PC-9 (cell line): Measurements from ENCODE around the gene TMC8. TPM values are rescaled to one million over a fixed set of nuclear protein-coding genes. Genes with fewer than 3 reads are reported as not detected.
A peak's percentile ranks its signal among the peaks of the same experiment; 100 is the strongest.

ENCODE experiments used
- BruUV-seq: library from RNA; stranded (reverse); fragments of 400-500 nt; replicated peaks from 2 replicates; lab custom pipeline; 2021; lab: Mats Ljungman, UMichigan
- CTCF ChIA-PET: fragments of 300-600 bp; sonication (Branson Sonifier 250); formaldehyde crosslinking; loops from one replicate; lab custom pipeline; 2022; ENCODE audit warnings: antibody characterized with exemption; lab: Charles Lee
- POLR2A ChIA-PET: fragments of 300-600 bp; sonication (Branson Sonifier 250); formaldehyde crosslinking; loops from one replicate; lab custom pipeline; 2022; ENCODE audit warnings: antibody characterized with exemption; ENCODE audit not compliant: unreplicated experiment; lab: Charles Lee
- DNase-seq, 2 experiments: peaks; one replicate each; pipeline versions ENCODE4 v3.0.0 to v3.0.0-alpha.2; 2015 to 2022; ENCODE audit warnings: mixed read lengths in 1 of 2
- H2AFZ ChIP-seq: fragments of 200-600 bp; sonication (generic); 2 replicates; pipeline ENCODE4 v1.8.1; 2017; ENCODE audit warnings: antibody characterized with exemption
- H3F3A ChIP-seq: fragments of 200-600 bp; sonication (generic); 2 replicates; pipeline ENCODE4 v1.8.1; 2017; ENCODE audit warnings: antibody characterized with exemption, mild to moderate bottlenecking, low read depth; ENCODE audit not compliant: insufficient read depth
- H3K27ac ChIP-seq: fragments of 200-600 bp; sonication (generic); 2 replicates; pipeline ENCODE4 v1.6.1; 2016; ENCODE audit warnings: mixed run types
- H3K27me3 ChIP-seq: fragments of 200-600 bp; sonication (generic); 2 replicates; pipeline ENCODE4 v1.6.1; 2016; ENCODE audit warnings: low read depth, mixed run types; ENCODE audit not compliant: insufficient read depth
- H3K36me3 ChIP-seq: fragments of 200-600 bp; sonication (generic); 2 replicates; pipeline ENCODE4 v1.6.1; 2016; ENCODE audit warnings: low read depth, mixed run types
- H3K4me1 ChIP-seq: fragments of 200-600 bp; sonication (generic); replicated peaks from 2 replicates; pipeline ENCODE4 v1.6.1; 2016; ENCODE audit warnings: mixed run types; ENCODE audit not compliant: insufficient read depth
- H3K4me2 ChIP-seq: fragments of 200-600 bp; sonication (generic); 2 replicates; pipeline ENCODE4 v1.6.1; 2017; ENCODE audit warnings: mixed run types
- H3K4me3 ChIP-seq: fragments of 200-600 bp; sonication (generic); 2 replicates; pipeline ENCODE4 v1.6.1; 2016; ENCODE audit warnings: mixed run types
- H3K79me2 ChIP-seq: fragments of 200-600 bp; sonication (generic); 2 replicates; pipeline ENCODE4 v1.6.1; 2017; ENCODE audit warnings: low read depth, mixed run types
- H3K9me2 ChIP-seq: fragments of 200-600 bp; sonication (generic); 2 replicates; pipeline ENCODE4 v1.8.1; 2017; ENCODE audit warnings: mild to moderate bottlenecking; ENCODE audit not compliant: insufficient read depth
- H3K9me3 ChIP-seq: fragments of 200-600 bp; sonication (generic); 2 replicates; pipeline ENCODE4 v1.8.1; 2016; ENCODE audit warnings: low read depth; ENCODE audit not compliant: insufficient read depth
- H4K20me1 ChIP-seq: fragments of 200-600 bp; sonication (generic); 2 replicates; pipeline ENCODE4 v1.8.1; 2017; ENCODE audit not compliant: insufficient read depth
- EZH2 ChIP-seq: fragments of 200-600 bp; sonication (generic); IDR thresholded peaks from 2 replicates; pipeline ENCODE4 v1.8.0; 2017; ENCODE audit warnings: antibody characterized with exemption, low read depth
- intact Hi-C: fragments of 100-400 bp; cut with micrococcal nuclease; formaldehyde crosslinking; loops from one replicate; pipeline ENCODE4 v1.10.0; 2022; ENCODE audit not compliant: unreplicated experiment
- total RNA-seq: library from RNA; stranded (reverse); gene quantifications from 2 replicates; pipeline ENCODE4 v1.2.3, GENCODE V29; 2021
- TF ChIP-seq, protein P1 (sequence below): fragments of 200-600 bp; sonication (generic); conservative IDR thresholded peaks from 2 replicates; pipeline ENCODE4 v1.6.1; 2017; ENCODE audit warnings: mixed run types, antibody characterized with exemption, mild to moderate bottlenecking, moderate library complexity

TMC8 gene
- total RNA-seq, 1 experiment from 2014 or later = 1.9 TPM

GRCh38 chr17:78179372-78179771, 48.8 kb downstream of the TMC8 start:
- H2AFZ ChIP-seq = no peak overlapping the region
- CTCF ChIA-PET = no interaction called here
- no peaks in the 10 kb centered on the region for H3K27me3 ChIP-seq
- no peaks in the 10 kb centered on the region for H3K36me3 ChIP-seq
- H3K4me3 ChIP-seq = no peak overlapping the region
- peak; percentile 31 to 58 for DNase-seq
- H3K27ac ChIP-seq = no peak overlapping the region
- H3K79me2 ChIP-seq = no peaks in the 10 kb centered on the region
- H3K4me1 ChIP-seq = no peaks in the 10 kb centered on the region
- H3F3A ChIP-seq = peaks cover 6% of the 10 kb centered on the region; the same call in 1 of the 2 replicates
- no peak for TF ChIP-seq EZH2
- TF ChIP-seq, protein P1, sequence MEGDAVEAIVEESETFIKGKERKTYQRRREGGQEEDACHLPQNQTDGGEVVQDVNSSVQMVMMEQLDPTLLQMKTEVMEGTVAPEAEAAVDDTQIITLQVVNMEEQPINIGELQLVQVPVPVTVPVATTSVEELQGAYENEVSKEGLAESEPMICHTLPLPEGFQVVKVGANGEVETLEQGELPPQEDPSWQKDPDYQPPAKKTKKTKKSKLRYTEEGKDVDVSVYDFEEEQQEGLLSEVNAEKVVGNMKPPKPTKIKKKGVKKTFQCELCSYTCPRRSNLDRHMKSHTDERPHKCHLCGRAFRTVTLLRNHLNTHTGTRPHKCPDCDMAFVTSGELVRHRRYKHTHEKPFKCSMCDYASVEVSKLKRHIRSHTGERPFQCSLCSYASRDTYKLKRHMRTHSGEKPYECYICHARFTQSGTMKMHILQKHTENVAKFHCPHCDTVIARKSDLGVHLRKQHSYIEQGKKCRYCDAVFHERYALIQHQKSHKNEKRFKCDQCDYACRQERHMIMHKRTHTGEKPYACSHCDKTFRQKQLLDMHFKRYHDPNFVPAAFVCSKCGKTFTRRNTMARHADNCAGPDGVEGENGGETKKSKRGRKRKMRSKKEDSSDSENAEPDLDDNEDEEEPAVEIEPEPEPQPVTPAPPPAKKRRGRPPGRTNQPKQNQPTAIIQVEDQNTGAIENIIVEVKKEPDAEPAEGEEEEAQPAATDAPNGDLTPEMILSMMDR = no peak
- H3K9me3 ChIP-seq = no peaks in the 10 kb centered on the region
- H4K20me1 ChIP-seq = no peaks in the 10 kb centered on the region
- POLR2A ChIA-PET = interaction anchor here (0.6 kb wide), 1 partner anchor 191 kb away, joined by 3 read pairs; no protein-coding TSS in a partner anchor
- intact Hi-C loops = no loop called here
- no TSS peak for BruUV-seq
- H3K9me2 ChIP-seq = no peaks in the 10 kb centered on the region
- no peak overlapping the region for H3K4me2 ChIP-seq

DNA sequence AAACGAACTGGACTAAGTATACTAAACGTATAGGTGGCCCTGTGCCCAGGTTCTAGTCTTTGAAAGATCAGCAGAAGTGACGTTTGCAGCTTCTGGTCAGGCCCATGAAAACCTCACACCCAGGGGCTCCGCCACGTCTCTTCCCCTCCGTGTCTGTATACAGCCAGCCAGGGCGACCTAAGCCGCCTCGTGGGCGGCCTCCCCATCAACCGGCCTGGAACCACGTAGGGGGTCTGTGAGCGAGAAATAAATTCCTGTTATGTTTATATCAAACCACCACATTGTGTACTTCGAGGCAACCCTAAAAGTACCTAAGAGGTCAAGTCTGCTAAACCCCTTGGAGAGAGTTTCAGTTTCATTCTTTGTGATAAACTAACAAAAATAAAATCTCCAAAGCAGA, 49.5 kb downstream of the TMC8 start:
- intact Hi-C loops = no loop called here
- Histone ChIP-seq H3K4me2 (no peak overlapping the region), H3K27me3 (no peaks in the 10 kb centered on the region)

DNA sequence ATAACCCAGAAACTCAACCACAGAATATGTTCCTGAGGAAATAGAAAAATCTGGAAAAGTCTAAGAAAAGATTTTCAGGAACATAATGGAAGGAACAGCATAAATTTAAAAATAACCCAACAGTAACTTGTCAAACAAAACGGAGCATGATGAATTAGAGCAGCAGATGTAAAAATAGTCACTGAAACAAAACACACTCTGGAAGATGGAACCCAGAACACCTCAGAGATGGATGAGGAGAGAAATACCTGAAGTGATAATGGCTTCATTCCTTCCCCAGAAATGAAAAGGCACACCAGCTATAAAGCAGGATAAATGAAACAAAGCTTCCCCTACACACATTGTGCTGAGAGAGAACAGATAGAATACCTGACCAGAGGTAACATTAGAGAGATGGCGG, 49.9 kb downstream of the TMC8 start:
- 0 out of 2 replicates have a peak, but pooled peaks cover 1% of the 10 kb centered on the region for H3K79me2 ChIP-seq
- peaks cover 6% of the 10 kb centered on the region; the same call in 1 of the 2 replicates for H3F3A ChIP-seq
- H3K9me3 ChIP-seq = no peaks in the 10 kb centered on the region
- H3K27me3 ChIP-seq = no peaks in the 10 kb centered on the region
- no peaks in the 10 kb centered on the region for H3K4me1 ChIP-seq
- intact Hi-C loops = no loop called here
- no peak overlapping the region for H3K4me3 ChIP-seq
- no peak overlapping the region for H2AFZ ChIP-seq
- H4K20me1 ChIP-seq = no peaks in the 10 kb centered on the region
- no peak overlapping the region for H3K4me2 ChIP-seq
- H3K9me2 ChIP-seq = no peaks in the 10 kb centered on the region
- no TSS peak for BruUV-seq
- no peaks in the 10 kb centered on the region for H3K36me3 ChIP-seq
- POLR2A ChIA-PET = no interaction called here
- no peak overlapping the region for H3K27ac ChIP-seq
- no peak for TF ChIP-seq EZH2
- TF ChIP-seq, protein P1 = no peak
- no peak for DNase-seq
- CTCF ChIA-PET = no interaction called here

More for the DNA sequence above, 49.5 kb downstream of the TMC8 start:
- ChIA-PET POLR2A (interaction anchor here (0.6 kb wide), 1 partner anchor 190 kb away, joined by 3 read pairs; no protein-coding TSS in a partner anchor), CTCF (no interaction called here)
- TF ChIP-seq EZH2 = no peak
- TF ChIP-seq, protein P1 = no peak
- BruUV-seq = no TSS peak
- no peak for DNase-seq
- no peaks in the 10 kb centered on the region for H3K79me2 ChIP-seq
- no peak overlapping the region for H3K4me3 ChIP-seq
- peaks cover 6% of the 10 kb centered on the region; the same call in 1 of the 2 replicates for H3F3A ChIP-seq
- no peaks in the 10 kb centered on the region for H3K4me1 ChIP-seq
- H3K9me3 ChIP-seq = no peaks in the 10 kb centered on the region
- H3K27ac ChIP-seq = no peak overlapping the region
- no peaks in the 10 kb centered on the region for H4K20me1 ChIP-seq
- no peaks in the 10 kb centered on the region for H3K36me3 ChIP-seq
- no peaks in the 10 kb centered on the region for H3K9me2 ChIP-seq
- H2AFZ ChIP-seq = no peak overlapping the region
